HG03025 (cell line): ENCODE measurements around the gene ARHGEF4.
"Not testable (repeated sequence)": the region's sequence is repeated elsewhere in the genome, so short reads cannot be mapped to it uniquely, and the experiment has no call there.

Experiments used
- ATAC-seq: cut with Tn5 transposase; IDR thresholded peaks from one replicate; pipeline ENCODE4 v1.9.1; 2021; ENCODE audit warnings: mild to moderate bottlenecking, moderate library complexity; ENCODE audit not compliant: unreplicated experiment, low FRiP score

The ARHGEF4 gene

GRCh38 chr2:130964931-130965330 is 128.2 kb downstream of the ARHGEF4 start:
- no peak for ATAC-seq

DNA sequence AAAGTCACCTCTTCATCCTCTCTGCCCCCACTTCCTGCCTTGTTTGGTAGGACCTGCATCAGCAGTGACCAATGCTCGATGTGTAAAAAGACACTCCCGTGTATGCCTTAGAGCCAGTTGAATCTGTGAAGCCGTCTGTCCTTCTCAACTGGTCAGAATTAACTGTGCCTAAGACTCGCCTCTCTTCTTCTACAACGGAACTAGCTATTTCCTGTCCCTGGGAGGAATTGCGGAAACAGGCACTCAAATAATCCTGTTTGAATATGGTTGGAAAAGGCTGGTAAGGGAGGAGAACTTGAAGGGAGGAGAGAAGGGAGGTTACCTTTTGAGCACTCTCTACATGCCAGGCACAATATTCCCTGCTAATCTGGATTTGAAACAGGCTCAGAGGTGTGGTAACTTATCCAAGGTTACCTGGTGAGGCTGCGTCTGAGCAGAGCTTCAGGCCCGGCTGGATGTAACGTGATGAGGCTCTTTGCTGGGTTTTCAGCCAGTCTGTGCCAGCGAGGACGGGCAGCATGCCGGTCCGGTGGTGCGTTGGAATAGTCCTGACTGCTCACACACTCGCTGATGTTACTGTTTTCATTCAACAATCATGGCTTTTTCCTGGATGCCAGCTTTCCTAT is 129.5 kb downstream of the ARHGEF4 start:
- ATAC-seq = no peak

- ATAC-seq = no peak
Measured at GRCh38 chr2:130966775-130967490, 130.2 kb downstream of the ARHGEF4 start.

GRCh38 chr2:130972410-130972809 is 135.7 kb downstream of the ARHGEF4 start:
- ATAC-seq = no peak

GRCh38 chr2:130975729-130976128 is 139.0 kb downstream of the ARHGEF4 start:
- no peak for ATAC-seq

GRCh38 chr2:130976591-130977237 is 140.0 kb downstream of the ARHGEF4 start:
- no peak for ATAC-seq

- ATAC-seq = no peak
Measured at GRCh38 chr2:130977461-130978050, 140.8 kb downstream of the ARHGEF4 start.

DNA sequence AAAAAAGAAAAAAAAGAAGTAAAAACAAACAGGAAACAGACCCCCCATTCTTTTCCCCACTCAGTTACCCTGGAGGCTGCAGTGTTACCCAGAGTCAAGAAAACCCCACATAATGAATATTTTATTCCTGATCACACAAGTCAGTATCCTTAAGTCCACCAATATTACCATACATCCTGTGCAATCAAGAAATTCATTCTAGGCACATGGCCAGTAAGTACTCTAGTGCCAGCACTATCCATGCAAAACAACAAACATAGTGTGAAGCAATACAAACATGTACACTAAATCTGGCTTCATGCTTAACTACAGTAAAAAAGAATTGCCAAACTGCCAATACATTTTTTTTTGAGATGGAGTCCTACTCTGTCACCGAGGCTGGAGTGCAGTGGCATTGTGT is 145.0 kb downstream of the ARHGEF4 start:
- no peak for ATAC-seq

DNA sequence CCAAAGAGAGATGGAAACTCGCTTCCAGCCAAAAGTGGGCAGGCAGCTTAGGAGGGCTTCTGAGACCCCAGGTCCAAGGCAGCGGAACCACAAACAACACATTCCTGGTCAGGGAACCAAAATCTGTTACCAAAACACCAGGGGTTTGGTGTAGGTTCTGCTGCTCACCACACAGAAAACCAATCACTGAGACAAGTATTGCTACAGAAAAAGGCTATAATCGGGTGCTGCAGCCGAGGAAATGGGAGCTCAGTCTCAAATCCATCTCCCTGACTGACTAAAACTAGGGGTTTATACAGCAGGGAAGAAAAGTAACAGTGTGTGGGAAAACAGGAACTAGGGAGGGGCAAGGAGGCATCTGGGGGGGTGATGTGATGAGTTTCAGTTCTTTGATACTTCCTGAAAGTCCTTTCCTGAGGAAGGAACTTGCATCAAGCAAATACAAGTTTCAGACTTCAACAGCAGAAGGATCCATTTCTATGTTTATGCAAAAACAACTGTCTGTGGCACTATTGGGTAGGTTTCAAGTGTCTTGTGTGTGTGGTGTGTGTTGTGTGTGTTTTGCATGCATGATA is 148.6 kb downstream of the ARHGEF4 start:
- no peak for ATAC-seq

DNA sequence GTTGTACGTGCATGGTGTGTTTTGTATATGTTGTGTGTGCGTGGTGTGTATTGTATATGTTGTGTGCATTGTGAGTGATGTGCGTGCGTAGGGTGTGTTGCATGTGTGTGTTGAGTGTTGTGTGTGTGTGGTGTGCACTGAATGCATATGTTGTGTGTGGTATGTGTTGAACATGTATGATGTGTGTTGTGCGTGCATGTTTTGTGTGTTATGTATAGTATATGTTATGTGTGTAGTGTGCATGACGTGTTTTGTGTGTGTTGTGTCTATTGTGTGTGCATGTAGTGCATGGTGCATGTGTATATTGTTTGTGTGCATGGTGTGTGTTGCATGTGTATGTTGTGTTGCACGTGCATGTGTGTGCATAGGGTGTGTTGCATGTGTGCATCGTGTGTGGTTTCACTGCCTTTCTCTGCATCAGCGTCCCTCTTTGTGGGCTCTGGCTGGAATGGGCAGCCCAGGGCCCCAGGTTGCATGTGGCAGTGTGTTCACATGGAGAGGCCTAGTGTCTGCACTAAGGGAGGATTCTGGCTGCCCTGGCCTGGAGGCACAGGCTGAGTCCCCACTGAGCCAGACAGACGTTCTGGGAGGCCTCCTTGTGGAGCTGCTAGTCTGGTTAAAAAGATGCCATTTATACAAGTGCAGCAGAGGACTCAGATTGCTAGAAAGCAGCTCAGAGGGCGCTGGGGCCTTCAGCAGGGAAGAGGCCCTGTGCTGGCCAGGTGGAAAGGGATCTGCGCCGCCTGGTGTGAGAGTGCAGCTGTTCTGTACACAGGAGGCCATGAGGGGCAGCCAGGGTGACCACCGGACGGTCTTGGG is 149.3 kb downstream of the ARHGEF4 start:
- ATAC-seq = no peak

DNA sequence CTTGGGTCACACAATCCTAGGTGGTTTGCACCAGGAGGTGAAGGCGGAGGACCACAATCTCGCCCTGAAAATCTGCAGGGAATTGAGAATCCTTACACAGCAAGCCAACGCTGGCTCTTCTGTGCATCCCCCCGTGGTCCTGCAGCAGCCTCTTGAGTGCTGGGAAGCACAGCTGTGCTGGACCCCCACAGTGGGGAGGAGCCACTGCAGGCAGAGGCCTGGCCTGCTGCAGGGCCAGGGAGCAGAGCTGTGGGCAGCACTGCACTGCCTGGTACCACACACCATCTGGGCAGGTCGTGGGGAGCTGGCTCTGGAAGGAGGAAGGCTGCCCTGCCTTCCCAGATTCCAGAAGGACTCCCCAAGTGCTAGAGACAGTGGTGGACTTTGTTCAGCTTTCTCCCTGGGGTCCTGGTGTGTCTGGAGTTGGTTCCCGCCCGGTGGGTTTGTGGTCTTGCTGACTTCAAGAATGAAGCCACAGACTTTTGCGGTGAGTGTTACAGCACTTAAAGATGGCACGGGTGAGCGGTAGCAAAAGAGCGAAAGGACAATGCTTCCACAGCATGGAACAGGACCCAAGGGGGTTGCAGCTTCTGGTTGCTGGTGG is 150.3 kb downstream of the ARHGEF4 start:
- no peak for ATAC-seq

DNA sequence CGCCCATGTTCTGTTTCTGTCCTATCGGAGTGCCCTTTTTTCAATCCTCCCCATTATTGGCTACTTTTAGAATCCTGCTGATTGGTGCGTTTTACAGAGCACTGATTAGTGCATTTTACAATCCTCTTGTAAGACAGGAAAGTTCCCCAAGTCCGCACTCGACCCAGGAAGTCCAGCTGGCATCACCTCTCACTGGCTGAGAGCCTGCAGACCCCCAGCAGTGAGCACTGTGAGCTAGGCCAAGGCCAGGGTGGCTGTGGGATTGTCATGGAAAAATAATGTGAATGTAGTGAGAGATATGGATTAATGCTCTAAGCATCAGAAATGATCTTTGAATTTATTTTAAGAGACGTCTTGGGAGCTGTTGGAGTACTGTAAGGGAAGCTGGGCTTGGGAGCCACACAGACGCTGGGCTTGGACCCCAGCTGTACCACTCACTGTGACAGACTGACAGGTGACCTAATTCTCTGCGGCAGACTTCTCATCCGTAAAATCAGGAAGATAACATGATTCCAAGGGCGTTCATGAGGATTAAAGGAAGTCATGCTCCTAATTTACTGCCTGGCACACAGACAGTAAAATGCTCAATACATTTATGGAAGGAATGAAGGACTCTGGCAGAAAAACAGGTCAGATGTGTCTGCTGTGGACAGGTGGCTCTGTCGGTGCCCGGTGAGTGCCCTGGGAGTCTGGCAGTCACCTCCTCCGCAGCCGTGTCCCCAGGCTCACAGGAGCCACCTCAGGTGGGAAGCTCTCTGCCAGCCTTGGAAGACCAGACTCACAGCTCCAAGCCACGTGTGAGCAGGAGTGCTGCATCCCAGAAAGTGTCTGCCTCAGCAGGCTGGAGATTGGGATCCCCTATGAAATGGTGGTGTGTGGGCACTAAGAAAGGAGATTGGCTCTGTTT is 151.1 kb downstream of the ARHGEF4 start:
- no peak for ATAC-seq

DNA sequence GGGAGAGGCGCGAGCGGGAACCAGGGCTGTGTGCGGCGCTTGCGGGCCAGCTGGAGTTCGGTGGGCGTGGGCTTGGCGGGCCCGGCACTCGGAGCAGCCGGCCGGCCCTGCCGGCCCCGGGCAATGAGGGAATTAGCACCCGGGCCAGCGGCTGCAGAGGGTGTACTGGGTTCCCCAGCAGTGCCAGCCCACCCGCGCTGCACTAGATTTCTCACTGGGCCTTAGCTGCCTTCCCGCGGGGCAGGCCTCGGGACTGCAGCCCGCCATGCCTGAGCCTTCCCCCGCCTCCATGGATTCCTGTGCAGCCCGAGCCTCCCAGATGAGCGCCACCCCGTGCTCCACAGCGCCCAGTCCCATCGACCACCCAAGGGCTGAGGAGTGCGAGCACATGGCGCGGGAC is 154.7 kb downstream of the ARHGEF4 start:
- ATAC-seq = not testable (repeated sequence)

GRCh38 chr2:130992003-130992402 is 155.3 kb downstream of the ARHGEF4 start:
- ATAC-seq = not testable (repeated sequence)

DNA sequence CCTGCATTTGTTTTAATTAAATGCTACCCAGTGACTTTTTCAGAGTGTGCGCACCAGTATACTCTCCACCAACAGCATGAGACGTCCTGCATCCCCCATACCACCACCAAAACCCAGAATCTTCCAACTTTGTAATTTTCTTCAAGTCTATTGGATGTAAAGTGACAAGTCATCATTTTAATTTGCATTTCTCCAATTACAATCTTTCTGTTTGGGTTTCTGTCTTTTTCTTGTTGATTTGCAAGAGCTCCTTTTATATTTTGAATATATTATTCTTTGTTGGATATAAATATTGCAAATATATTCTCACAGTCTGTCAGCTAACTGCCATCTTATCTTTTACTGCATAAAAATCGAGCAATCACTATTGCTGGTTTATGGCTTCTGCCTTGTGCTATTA is 160.0 kb downstream of the ARHGEF4 start:
- no peak for ATAC-seq

GRCh38 chr2:130997198-130997597 is 160.5 kb downstream of the ARHGEF4 start:
- no peak for ATAC-seq

GRCh38 chr2:130998561-130998960 is 161.8 kb downstream of the ARHGEF4 start:
- ATAC-seq = no peak

DNA sequence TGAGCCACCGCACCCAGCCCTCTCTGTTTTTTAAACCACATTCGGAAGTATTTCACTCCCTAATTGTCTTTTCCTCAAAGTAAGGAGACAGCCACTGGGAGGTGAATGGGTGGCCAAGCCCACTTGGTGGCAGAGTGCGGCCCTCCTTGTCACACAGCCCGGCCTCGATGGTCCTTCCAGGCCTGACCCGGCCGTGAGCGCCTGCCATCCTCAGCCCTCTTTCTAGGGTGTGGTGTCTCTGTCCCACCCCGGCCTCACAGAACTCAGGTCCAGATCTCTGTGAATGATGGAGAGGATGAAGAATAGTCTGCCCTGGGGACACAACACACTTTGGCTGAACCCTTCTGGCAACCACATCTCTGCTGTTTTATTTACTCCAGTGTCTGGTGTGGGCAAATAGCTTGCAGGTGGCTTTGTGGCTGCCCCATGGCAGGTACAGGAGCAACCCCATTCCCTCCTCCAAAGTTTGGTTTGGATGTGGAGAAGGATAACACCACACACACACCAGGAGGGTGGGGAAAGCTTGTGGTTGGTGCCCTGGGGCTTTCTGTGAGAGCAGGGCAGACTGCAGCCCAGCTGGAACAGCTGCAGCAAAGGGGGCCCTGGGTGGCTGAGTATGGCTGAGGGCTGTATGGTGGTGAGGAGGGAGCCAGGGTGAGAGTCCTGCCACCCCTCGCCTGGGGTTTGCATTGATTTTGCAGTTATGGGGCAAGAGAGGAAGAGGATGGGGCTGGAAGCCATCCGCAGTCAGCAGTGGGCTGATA is 167.9 kb downstream of the ARHGEF4 start:
- ATAC-seq = no peak
